Measurements from ENCODE around the gene MAN1C1. TPM values are rescaled to one million over a fixed set of nuclear protein-coding genes. Genes with fewer than 3 reads are reported as not detected.
"Not testable (repeated sequence)": the region's sequence is repeated elsewhere in the genome, so short reads cannot be mapped to it uniquely, and the experiment has no call there.

The MAN1C1 gene
- total RNA-seq, 1 experiment from 2014 or later, result 1.6 TPM

DNA sequence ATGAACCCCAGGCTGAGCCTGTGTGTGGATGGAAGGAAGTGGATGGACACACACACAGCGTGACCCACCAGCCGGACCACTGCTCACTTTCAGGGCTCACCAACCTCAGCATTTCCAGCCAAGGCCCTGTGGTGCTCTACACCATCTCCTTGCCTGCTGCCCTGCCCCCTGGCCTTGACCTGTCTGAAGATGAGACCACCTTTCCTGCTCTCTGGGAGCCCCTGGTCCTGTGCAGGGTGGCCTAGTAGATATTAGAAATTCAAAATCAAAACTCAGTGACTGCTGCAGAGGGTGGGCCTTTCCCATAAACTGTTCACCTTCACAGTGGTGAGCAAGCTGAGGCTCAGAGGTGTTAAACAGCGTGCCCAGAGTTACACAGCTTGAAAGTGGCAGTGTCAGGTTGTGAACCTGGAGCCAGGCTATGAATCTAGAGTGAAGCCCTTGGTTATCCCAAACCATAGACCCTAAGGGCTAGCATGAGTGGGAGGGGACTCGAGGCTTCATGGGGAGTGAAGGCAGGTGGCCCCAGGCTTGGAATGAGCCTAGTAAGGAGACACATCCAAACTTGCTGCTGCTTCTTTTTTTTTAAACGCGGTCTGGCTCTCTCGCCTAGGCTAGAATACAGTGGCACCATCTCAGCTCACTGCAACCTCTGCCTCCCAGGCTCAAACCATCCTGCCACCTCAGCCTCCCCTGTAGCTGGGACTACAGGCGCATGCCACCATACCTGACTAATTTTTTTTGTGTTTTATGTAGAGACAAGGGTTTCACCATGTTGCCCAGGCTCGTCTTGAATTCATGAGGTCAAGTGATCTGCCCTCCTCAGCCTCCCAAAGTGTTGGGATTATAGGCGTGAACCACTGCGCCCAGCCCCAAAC, 41.5 kb downstream of the MAN1C1 start:
- no peak for DNase-seq (ENCODE audit: low read depth)

GRCh38 chr1:25658791-25659431, 42.3 kb downstream of the MAN1C1 start:
- no peak for DNase-seq (ENCODE audit: low read depth)

GRCh38 chr1:25661043-25661815, 44.6 kb downstream of the MAN1C1 start:
- DNase-seq (ENCODE audit: low read depth), result peak; percentile 37

DNA sequence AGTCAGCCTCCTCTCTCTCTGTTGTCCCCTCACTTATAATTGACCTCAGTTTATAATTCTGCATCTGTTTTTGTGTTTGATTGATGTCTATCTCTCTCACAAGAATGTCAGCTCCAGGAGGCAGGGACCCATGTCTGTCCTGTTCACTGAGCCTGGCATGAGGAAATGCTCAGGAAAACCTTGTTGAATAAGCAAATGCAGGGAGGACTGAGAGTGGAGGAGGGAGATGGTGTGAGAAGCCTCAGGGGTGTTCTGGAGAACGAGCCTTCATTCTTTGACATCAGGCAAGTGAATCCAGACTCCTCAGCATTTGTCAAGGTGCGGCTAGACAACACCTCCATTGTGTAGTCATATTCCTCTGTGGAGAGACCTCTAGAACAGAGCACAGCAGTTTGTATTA, 45.5 kb downstream of the MAN1C1 start:
- no peak for DNase-seq (ENCODE audit: low read depth)

- DNase-seq (ENCODE audit: low read depth), result not testable (repeated sequence)
These were observed 46.4 kb downstream of the MAN1C1 start for GRCh38 chr1:25662959-25663358.

- DNase-seq (ENCODE audit: low read depth), result no peak
These were observed 48.0 kb downstream of the MAN1C1 start for GRCh38 chr1:25664357-25665199.

GRCh38 chr1:25666460-25666859, 49.9 kb downstream of the MAN1C1 start:
- DNase-seq (ENCODE audit: low read depth), result no peak

GRCh38 chr1:25668931-25669573, 52.5 kb downstream of the MAN1C1 start:
- DNase-seq (ENCODE audit: low read depth), result no peak

DNA sequence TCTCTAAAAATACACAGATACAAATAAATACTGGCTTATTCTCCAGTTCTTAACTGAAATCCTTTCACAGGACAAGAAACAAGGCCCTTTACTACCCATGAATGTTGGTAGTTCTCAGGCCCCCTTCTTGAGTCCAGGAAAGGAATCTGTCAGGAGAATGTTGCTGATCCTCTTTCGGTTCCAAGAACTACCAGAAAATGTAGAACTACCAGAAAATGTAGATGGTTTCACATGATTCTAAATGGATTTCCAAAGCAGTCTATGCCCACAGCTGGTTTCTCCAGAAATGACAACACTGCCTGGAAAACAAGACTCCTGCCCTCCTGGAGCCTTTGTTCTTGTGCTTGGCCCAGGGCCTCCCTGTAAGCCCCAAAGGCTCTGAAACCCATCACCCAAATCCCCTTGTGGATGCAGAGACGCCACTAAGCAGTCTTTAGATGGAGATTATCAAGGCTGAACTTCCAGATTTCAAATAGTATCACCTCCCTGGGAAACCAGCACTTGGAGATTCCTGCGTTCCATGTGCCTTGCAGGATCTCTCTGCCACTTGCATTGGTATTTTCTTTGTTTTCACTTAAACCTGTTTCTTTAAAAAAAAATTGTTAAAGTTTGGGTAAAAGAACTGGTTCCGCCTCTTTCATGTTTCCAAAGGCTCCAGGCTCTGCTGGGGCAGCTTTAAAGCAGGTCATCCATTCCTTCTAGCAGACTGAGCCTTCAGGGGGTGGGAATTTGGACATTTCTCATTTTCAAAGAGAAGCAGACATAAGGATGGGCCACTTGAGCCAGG, 53.4 kb downstream of the MAN1C1 start:
- no peak for DNase-seq (ENCODE audit: low read depth)

- no peak for DNase-seq (ENCODE audit: low read depth)
These were observed 55.3 kb downstream of the MAN1C1 start for GRCh38 chr1:25671929-25672328.

DNA sequence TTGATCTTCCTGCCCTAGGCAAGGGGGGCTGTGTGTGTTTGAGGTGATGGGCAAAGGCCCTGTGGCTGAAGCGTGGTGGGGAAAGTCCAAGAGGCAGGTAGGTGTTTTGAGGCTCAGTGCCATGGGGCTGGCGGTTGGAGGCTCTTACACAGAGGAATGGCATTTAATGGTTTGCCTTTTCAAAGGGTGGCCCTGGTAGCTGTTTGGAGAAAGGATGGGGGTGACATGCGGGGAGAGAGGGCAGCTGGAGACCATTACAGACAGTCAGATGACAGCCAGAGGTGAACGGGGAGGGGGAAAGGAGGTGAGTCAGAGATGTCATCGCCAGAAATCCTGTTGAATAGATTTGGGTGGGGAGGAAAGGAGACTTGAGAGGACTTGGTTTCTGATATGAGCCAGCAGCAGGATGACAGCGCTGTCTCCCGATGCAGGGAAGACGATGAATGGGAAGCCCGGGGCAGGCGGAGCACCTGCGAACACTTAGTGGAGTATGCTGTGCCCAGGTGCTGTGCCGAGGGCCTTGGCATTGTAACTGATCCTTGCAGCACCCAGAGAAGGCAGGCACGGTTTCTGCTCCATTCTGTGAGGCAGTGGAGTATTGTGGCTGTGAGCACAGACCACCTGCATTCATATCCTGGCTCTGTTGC, 56.3 kb downstream of the MAN1C1 start:
- DNase-seq (ENCODE audit: low read depth), result peak; percentile 49

DNA sequence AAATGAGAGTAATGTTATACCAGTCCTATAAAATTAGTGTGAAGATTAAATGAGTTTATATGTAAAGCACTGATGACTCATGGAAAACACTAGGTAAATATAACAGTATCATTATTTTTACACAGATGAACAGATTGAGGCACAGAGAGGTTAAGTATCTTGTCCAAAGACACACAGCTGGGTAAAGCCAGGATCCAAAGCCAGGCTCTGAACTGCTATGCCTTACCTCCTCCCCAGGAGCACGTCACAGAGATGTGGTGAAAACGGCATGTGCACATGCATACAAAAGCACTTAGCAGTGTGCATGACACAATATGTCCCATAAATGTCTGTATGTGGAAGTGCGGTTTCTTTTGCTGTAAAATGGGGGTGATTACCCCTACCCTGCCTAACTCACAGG, 56.9 kb downstream of the MAN1C1 start:
- no peak for DNase-seq (ENCODE audit: low read depth)

- no peak for DNase-seq (ENCODE audit: low read depth)
These were observed 57.6 kb downstream of the MAN1C1 start for GRCh38 chr1:25673962-25674806.

GRCh38 chr1:25674807-25675084, 58.2 kb downstream of the MAN1C1 start:
- no peak for DNase-seq (ENCODE audit: low read depth)

GRCh38 chr1:25675729-25676476, 59.3 kb downstream of the MAN1C1 start:
- DNase-seq (ENCODE audit: low read depth), result no peak

- peak; percentile 24 for DNase-seq (ENCODE audit: low read depth)
These were observed 59.9 kb downstream of the MAN1C1 start for GRCh38 chr1:25676488-25676887.

DNA sequence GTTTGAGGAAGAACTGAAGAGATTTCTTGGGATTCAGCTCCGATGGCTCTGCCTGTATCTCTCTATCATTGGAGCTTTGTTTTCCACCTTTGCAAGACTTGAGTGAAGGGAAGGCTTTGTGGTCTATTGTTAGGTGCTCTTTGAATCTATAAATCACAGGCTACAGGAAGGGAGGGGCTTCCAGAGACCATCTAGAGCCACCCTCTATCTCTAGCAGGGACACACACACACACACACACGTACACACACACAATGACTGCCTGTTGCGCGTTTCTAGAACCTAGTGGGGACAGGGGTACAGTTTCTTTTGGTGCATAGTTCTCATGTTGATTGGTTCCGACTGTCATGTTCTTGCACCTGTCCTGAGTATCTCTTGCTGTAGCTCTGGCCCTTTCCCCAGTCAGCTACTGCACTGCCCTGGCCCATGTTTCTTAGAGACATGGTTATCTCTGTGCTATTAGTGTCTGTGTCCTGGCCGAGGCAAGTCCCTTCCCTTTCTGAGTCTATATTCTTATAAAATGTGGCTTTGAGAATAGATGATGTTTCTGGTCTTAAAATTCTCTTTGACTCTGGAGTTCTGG, 60.7 kb downstream of the MAN1C1 start:
- no peak for DNase-seq (ENCODE audit: low read depth)

DNA sequence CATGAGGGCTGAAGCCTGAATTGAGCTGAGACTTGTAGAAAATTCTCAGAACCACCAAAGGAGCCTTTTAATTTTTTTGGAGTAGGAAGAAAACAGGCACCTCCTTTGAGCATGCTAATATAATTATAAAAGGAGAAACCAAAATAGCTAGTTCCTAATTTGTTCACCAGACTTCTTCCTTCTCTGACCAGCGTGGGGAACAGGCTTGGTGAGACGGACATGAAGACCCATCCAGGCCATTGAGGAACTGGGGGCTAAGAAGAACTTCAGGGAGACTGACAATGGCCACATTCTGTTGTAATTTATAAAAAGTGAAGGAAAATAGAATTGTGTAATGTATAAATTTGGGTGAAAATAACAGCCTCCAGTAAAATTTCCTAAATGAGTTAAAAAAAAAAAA, 62.6 kb downstream of the MAN1C1 start:
- no peak for DNase-seq (ENCODE audit: low read depth)

All from RPMI7951 (cell line).